ENCODE results near the gene ACTN4.

ACTN4 gene

DNA sequence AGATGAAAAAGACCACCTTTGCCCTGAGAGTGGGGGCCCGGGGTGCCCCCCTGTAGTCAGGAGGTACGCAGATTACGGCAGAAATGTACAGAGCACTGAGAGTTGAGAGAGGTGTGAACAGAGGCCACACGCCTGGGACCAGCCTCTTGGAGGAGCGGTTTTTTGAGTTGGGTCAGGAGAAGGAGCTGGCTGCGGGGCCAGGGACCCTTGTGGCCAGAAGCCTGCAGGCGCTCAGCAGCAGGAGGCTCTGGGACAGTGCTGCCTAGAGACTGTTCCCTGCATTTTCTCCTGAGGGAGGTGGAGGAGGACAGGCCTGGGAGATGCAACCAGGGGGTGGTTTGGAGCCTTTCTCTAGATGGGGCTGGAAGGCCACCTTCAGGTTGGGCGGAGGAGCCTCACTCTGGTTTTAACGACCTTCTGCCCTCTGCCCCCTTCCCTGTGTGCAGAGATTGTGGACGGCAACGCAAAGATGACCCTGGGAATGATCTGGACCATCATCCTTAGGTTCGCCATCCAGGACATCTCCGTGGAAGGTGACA lies 57.1 kb downstream of the ACTN4 start:
- DNase-seq (ENCODE audit: low spot score) (no peak), ATAC-seq (ENCODE audit: low read depth) (no peak)
- no peaks in the 10 kb centered on the region for H3K9me3 ChIP-seq (ENCODE audit: severe bottlenecking)
- TF ChIP-seq, protein P1, sequence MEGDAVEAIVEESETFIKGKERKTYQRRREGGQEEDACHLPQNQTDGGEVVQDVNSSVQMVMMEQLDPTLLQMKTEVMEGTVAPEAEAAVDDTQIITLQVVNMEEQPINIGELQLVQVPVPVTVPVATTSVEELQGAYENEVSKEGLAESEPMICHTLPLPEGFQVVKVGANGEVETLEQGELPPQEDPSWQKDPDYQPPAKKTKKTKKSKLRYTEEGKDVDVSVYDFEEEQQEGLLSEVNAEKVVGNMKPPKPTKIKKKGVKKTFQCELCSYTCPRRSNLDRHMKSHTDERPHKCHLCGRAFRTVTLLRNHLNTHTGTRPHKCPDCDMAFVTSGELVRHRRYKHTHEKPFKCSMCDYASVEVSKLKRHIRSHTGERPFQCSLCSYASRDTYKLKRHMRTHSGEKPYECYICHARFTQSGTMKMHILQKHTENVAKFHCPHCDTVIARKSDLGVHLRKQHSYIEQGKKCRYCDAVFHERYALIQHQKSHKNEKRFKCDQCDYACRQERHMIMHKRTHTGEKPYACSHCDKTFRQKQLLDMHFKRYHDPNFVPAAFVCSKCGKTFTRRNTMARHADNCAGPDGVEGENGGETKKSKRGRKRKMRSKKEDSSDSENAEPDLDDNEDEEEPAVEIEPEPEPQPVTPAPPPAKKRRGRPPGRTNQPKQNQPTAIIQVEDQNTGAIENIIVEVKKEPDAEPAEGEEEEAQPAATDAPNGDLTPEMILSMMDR (IDR thresholded peaks at IDR 0.05; ENCODE audit: poor library complexity, severe bottlenecking) = no peak
- peak overlapping the region; percentile 43 for H3K27ac ChIP-seq (ENCODE audit: poor library complexity, severe bottlenecking)
- no peaks in the 10 kb centered on the region for H3K4me1 ChIP-seq (ENCODE audit: insufficient read depth, poor library complexity, severe bottlenecking)
- H3K4me3 ChIP-seq (ENCODE audit: severe bottlenecking) = no peak overlapping the region
- peaks cover 99% of the 10 kb centered on the region for H3K36me3 ChIP-seq (ENCODE audit: low read depth)
- no peaks in the 10 kb centered on the region for H3K27me3 ChIP-seq (ENCODE audit: insufficient read depth, poor library complexity, severe bottlenecking)

GRCh38 chr19:38705197-38706019 lies 58.0 kb downstream of the ACTN4 start:
- Histone ChIP-seq H3K27me3 (ENCODE audit: insufficient read depth, poor library complexity, severe bottlenecking) (no peaks in the 10 kb centered on the region), H3K9me3 (ENCODE audit: severe bottlenecking) (no peaks in the 10 kb centered on the region), H3K4me1 (ENCODE audit: insufficient read depth, poor library complexity, severe bottlenecking) (no peaks in the 10 kb centered on the region), H3K4me3 (ENCODE audit: severe bottlenecking) (no peak overlapping the region), H3K27ac (ENCODE audit: poor library complexity, severe bottlenecking) (peak overlapping the region; percentile 43), H3K36me3 (ENCODE audit: low read depth) (peaks cover 100% of the 10 kb centered on the region)
- TF ChIP-seq, protein P1 (IDR thresholded peaks at IDR 0.05; ENCODE audit: poor library complexity, severe bottlenecking) = no peak
- DNase-seq (ENCODE audit: low spot score) = no peak
- no peak for ATAC-seq (ENCODE audit: low read depth)

- Histone ChIP-seq H3K27me3 (ENCODE audit: insufficient read depth, poor library complexity, severe bottlenecking) (no peaks in the 10 kb centered on the region), H3K27ac (ENCODE audit: poor library complexity, severe bottlenecking) (peak overlapping the region; percentile 43), H3K36me3 (ENCODE audit: low read depth) (peaks cover 100% of the 10 kb centered on the region), H3K4me3 (ENCODE audit: severe bottlenecking) (no peak overlapping the region), H3K9me3 (ENCODE audit: severe bottlenecking) (no peaks in the 10 kb centered on the region), H3K4me1 (ENCODE audit: insufficient read depth, poor library complexity, severe bottlenecking) (no peaks in the 10 kb centered on the region)
- TF ChIP-seq, protein P1 (IDR thresholded peaks at IDR 0.05; ENCODE audit: poor library complexity, severe bottlenecking) = no peak
- no peak for ATAC-seq (ENCODE audit: low read depth)
- no peak for DNase-seq (ENCODE audit: low spot score)
Observed at GRCh38 chr19:38706792-38707511, 59.5 kb downstream of the ACTN4 start.

GRCh38 chr19:38707512-38708114 lies 60.2 kb downstream of the ACTN4 start:
- Histone ChIP-seq H3K27me3 (ENCODE audit: insufficient read depth, poor library complexity, severe bottlenecking) (no peaks in the 10 kb centered on the region), H3K4me3 (ENCODE audit: severe bottlenecking) (no peak overlapping the region), H3K27ac (ENCODE audit: poor library complexity, severe bottlenecking) (peak overlapping the region; percentile 43), H3K4me1 (ENCODE audit: insufficient read depth, poor library complexity, severe bottlenecking) (no peaks in the 10 kb centered on the region), H3K36me3 (ENCODE audit: low read depth) (peaks cover 100% of the 10 kb centered on the region), H3K9me3 (ENCODE audit: severe bottlenecking) (no peaks in the 10 kb centered on the region)
- DNase-seq (ENCODE audit: low spot score) (no peak), ATAC-seq (ENCODE audit: low read depth) (no peak)
- TF ChIP-seq, protein P1 (IDR thresholded peaks at IDR 0.05; ENCODE audit: poor library complexity, severe bottlenecking) = no peak
